ENCODE measurements around the gene ZNF750. TPM values are rescaled to one million over a fixed set of nuclear protein-coding genes. Genes with fewer than 3 reads are reported as not detected.

ZNF750 gene
- total and polyA plus RNA-seq, 10 of the 15 experiments (the other 5 are each of a cell fraction or from before 2014, with no cell fraction given): 0.06 TPM; not detected in 9

DNA sequence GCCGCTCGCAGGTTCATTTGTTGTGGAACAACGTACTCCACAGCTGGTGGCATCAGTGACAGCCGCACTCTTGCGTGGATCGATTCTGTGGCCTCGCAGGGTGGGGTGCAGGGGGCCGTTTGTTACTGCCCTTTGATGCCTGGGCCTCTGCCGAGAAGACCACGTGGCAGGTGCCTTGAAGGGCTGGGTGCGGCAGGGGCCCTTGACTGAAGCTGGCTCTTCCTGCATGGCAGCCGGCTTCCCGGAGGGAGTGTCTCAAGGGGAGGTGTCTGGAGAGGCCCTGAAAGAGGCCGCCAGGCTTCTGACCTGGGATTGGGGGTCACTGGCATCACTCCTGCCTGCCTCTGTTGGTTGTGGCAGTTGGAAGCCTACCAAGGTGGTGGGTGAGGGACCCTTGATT is 44.2 kb downstream of the ZNF750 start:
- Histone ChIP-seq H3K79me2 (ENCODE audit: control insufficient read depth, insufficient read depth, low read length) (no peaks in the 10 kb centered on the region), H3K4me2 (ENCODE audit: control insufficient read depth, insufficient read depth) (no peak overlapping the region), H3K27ac (ENCODE audit: control insufficient read depth, insufficient read depth) (no peak overlapping the region), H3K9me3 (replicated peaks; ENCODE audit: control insufficient read depth, insufficient read depth, low read length) (no peaks in the 10 kb centered on the region), H2AFZ (ENCODE audit: control insufficient read depth, low read depth, low read length) (no peak overlapping the region), H3K27me3 (replicated peaks in 1 of 2; ENCODE audit: control insufficient read depth in 2 of 2, insufficient read depth in 2 of 2, low read length in 1 of 2) (no peaks in the 10 kb centered on the region), H3K4me1 (ENCODE audit: control insufficient read depth, insufficient read depth, low read length) (no peaks in the 10 kb centered on the region), H3K36me3 (ENCODE audit: control insufficient read depth in 2 of 2, insufficient read depth in 2 of 2, low read length in 1 of 2) (peaks cover 0 to 13% of the 10 kb centered on the region in 2 experiments; a peak in 3 of 4 replicates), H3K4me3 (no peak overlapping the region), H3K9ac (ENCODE audit: control insufficient read depth, insufficient read depth, low read length) (no peak overlapping the region), H4K20me1 (ENCODE audit: control insufficient read depth, insufficient read depth) (no peaks in the 10 kb centered on the region)
- DNase-seq (ENCODE audit: low read depth, low spot score) (no peak), FAIRE-seq (no peak), ATAC-seq (no peak)
- ChIA-PET RAD21 (ENCODE audit: unreplicated experiment) (no interaction called here), POLR2A (no interaction called here), CTCF (no interaction called here), SMC1A (ENCODE audit: uncharacterized antibody, unreplicated experiment) (no interaction called here)
- in situ Hi-C loops (cut with MboI): no loop called here
- no TSS peak for BruUV-seq (replicated peaks)
- WGBS (ENCODE audit: insufficient coverage, insufficient replicate concordance, low lambda C conversion rate, missing lambda C conversion rate): 96% methylated on average over 14 of the region's 14 CpGs
- TF ChIP-seq ETV6 (conservative IDR thresholded peaks at IDR 0.05 in 1 of 2, IDR thresholded peaks at IDR 0.05 in 1 of 2; ENCODE audit: borderline replicate concordance in 1 of 2, low read depth in 1 of 2) (no peak), NR2C1 (IDR thresholded peaks at IDR 0.05) (no peak), SMAD1 (IDR thresholded peaks at IDR 0.05; ENCODE audit: low read depth, partially characterized antibody) (no peak)
- intact Hi-C loops (cut with micrococcal nuclease; ENCODE audit: unreplicated experiment): no loop called here

DNA sequence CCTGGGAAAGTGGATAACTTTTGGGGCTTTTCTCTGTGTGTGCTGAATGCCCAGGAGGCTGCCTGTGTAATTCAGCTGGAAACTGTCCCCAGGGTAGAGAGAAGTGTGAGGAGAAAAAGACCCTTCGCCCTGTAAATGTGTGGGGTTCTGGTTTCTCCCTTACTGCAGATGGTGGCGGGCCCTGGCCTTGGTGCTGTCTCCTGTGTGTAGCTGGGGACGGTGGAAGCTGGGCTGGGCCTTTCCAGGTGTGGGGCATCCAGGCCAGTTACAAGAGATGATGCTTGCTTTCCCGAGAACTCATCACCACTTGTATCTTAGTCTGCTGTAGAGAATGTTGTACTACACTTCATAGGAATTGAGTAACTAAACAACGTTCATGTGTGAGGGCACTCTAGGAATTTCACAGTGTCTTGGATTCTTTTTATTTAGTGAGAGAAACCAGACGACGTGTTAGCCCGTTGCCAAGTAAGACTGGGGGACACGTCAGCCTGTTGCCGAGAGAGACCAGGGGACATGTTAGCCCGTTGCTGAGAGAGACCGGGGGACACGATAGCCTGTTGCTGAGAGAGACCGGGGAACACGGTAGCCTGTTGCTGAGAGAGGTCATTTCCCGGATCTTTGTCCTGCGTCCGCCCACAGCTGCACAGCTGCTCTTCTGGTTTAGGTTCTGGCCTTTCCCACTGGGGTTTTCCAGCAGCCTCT is 44.9 kb downstream of the ZNF750 start:
- Histone ChIP-seq H3K4me1 (ENCODE audit: control insufficient read depth, insufficient read depth, low read length) (no peaks in the 10 kb centered on the region), H2AFZ (ENCODE audit: control insufficient read depth, low read depth, low read length) (no peak overlapping the region), H3K36me3 (ENCODE audit: control insufficient read depth in 2 of 2, insufficient read depth in 2 of 2, low read length in 1 of 2) (peaks cover 0 to 6% of the 10 kb centered on the region in 2 experiments; a peak in 3 of 4 replicates), H3K27ac (ENCODE audit: control insufficient read depth, insufficient read depth) (no peak overlapping the region), H3K9me3 (replicated peaks; ENCODE audit: control insufficient read depth, insufficient read depth, low read length) (no peaks in the 10 kb centered on the region), H4K20me1 (ENCODE audit: control insufficient read depth, insufficient read depth) (no peaks in the 10 kb centered on the region), H3K9ac (ENCODE audit: control insufficient read depth, insufficient read depth, low read length) (no peak overlapping the region), H3K27me3 (replicated peaks in 1 of 2; ENCODE audit: control insufficient read depth in 2 of 2, insufficient read depth in 2 of 2, low read length in 1 of 2) (no peaks in the 10 kb centered on the region), H3K79me2 (ENCODE audit: control insufficient read depth, insufficient read depth, low read length) (no peaks in the 10 kb centered on the region), H3K4me3 (no peak overlapping the region), H3K4me2 (ENCODE audit: control insufficient read depth, insufficient read depth) (no peak overlapping the region)
- 96% methylated on average over 18 of the region's 18 CpGs for WGBS (ENCODE audit: insufficient coverage, insufficient replicate concordance, low lambda C conversion rate, missing lambda C conversion rate)
- ChIA-PET POLR2A (no interaction called here), SMC1A (ENCODE audit: uncharacterized antibody, unreplicated experiment) (no interaction called here), CTCF (interaction anchor here (1.1 kb wide), 1 partner anchor 13 kb away, joined by 3 read pairs; no protein-coding TSS in a partner anchor), RAD21 (ENCODE audit: unreplicated experiment) (no interaction called here)
- no TSS peak for BruUV-seq (replicated peaks)
- intact Hi-C loops (cut with micrococcal nuclease; ENCODE audit: unreplicated experiment) (no loop called here), in situ Hi-C loops (cut with MboI) (no loop called here)
- ATAC-seq (no peak), DNase-seq (ENCODE audit: low read depth, low spot score) (no peak), FAIRE-seq (no peak)
- TF ChIP-seq RB1 (IDR thresholded peaks at IDR 0.05; ENCODE audit: borderline replicate concordance): no peak
